A172 (cell line): ENCODE results near the gene TAF4B. TPM values are rescaled to one million over a fixed set of nuclear protein-coding genes. Genes with fewer than 3 reads are reported as not detected.
A peak's percentile ranks its signal among the peaks of the same experiment; 100 is the strongest.
"Not testable (repeated sequence)": the region's sequence is repeated elsewhere in the genome, so short reads cannot be mapped to it uniquely, and the experiment has no call there.

Source experiments
- DNase-seq: peaks from one replicate; pipeline ENCODE4 v3.0.0-alpha.2; 2015; ENCODE audit warnings: low spot score
- total RNA-seq: library from RNA; depleted of rRNA; stranded (reverse); fragments of >200 nt; shearing (Covaris generic); gene quantifications from 2 replicates; pipeline ENCODE4 v1.2.3, GENCODE V29; 2014

Gene TAF4B
- total RNA-seq, 1 experiment from 2014 or later = 2.7 TPM

- peak; percentile 59 for DNase-seq
Observed at GRCh38 chr18:26307161-26307773, 81.0 kb downstream of the TAF4B start.

- no peak for DNase-seq
Observed at GRCh38 chr18:26309281-26309680, 83.0 kb downstream of the TAF4B start.

GRCh38 chr18:26312199-26312598 is 86.0 kb downstream of the TAF4B start:
- no peak for DNase-seq

- peak; percentile 18 for DNase-seq
Observed at GRCh38 chr18:26317398-26317797, 91.2 kb downstream of the TAF4B start.

GRCh38 chr18:26320686-26321085 is 94.4 kb downstream of the TAF4B start:
- no peak for DNase-seq

- peak; percentile 39 for DNase-seq
Observed at GRCh38 chr18:26322890-26323653, 96.8 kb downstream of the TAF4B start.

GRCh38 chr18:26325771-26326170 is 99.5 kb downstream of the TAF4B start:
- DNase-seq = no peak

DNA sequence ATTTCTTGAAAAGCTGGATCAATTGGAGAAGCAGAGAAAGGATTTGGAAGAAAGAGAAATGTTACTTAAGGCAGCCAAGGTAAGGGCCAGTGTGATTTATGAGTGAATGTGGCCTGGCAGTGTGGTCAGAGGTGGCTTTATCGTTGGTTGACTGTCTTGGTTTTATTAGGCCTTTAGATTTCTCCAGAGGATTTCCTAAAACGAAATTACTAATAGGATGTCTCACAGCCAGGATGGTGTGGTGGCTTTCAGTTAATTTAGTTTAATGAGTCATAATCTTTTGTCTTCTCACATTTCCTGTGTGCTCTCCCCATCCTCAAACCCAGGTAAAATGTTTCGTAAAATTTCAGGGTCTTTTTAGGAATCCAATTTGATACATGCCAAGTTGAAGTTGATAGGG is 100.8 kb downstream of the TAF4B start:
- peak; percentile 75 for DNase-seq

- no peak for DNase-seq
Observed at GRCh38 chr18:26332991-26333390, 106.7 kb downstream of the TAF4B start.

- DNase-seq = no peak
Observed at GRCh38 chr18:26335156-26335555, 108.9 kb downstream of the TAF4B start.

GRCh38 chr18:26335571-26336487 is 109.6 kb downstream of the TAF4B start:
- no peak for DNase-seq

DNA sequence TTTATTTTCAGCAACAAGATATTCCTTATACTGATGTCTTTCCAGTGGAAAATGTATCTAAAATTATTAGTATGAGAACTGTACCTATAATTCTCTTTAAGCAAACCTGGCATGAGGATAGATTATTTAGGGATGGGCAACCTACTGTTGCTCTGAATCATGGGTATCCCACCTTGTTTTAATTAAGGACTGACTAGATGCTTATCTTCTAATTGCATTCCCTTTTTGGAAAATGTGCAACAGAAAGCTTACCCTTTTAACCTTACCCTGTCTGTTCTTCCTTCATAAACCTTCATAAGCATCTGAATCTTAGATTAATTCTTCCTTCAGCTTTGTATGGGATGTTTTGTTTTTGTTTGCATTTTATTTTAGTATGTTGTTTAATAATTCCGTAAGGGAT is 110.3 kb downstream of the TAF4B start:
- no peak for DNase-seq

DNA sequence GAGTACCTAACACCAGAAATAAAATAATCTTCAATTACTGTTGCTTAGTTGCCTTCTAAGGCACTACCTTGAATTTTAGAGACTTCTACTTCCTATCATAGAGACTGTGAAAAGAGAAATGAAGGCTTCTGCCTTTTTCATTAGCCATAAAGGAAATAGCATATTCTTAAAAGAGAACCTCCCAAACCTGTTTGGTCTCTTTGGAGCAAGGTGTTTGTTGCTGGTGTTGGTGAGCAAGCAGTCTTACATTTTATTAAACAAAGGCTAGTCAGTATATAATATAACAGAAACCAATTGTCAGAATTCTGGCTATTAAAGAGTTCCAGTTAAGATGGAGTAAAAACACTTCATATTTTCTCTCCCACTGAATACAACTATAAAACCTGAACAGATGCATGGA is 116.4 kb downstream of the TAF4B start:
- DNase-seq = no peak

DNA sequence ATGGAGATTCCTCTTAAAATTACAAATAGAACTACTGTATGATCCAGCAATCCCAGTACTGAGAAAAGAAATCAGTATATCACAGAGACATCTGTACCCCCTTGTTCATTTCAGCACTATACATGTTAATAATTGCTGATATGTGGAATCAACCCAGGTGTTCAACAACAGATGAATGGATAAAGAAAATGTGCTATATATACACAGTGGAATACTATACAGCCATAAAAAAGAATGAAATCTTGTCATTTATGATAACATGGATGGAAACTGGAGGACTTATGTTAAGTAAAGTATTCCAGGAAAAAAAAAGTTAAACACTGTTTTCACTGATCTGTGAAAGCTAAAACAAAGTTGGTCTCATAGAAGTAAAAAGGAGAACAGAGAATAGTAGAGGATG is 124.7 kb downstream of the TAF4B start:
- DNase-seq = no peak

DNA sequence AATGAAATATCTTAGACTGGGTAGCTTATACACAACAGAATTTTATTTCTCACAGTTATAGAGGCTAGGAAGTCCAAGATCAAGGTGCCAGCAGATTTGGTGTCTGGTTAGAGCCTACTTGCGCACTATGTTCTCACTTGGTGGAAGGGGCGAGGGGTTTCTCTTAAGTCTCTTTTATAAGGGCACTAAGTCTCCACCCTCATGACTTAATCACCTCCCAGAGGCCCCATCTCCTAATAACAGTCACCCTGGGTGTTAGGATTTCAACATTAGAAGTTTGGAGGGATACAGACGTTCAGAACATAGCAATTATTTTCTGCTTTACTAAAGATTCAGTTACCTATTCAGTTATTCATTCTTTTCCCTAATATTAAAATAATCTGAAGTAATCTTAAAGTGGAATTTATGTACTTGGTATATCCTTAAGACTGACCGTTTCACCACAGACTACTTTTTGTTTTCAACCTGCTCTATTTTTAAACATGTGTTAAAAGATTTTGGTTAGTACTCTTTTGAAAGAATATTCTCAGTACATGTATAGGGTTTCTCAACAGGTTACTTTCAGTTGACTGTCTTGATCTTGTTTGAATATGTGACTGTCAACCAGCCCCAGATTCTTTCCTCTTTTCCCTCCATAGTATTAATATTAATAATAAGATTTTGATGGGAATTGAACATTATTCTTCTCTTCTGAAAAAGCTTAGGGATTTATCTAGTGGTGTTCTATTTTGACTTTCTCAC is 130.0 kb downstream of the TAF4B start:
- DNase-seq = no peak

- no peak for DNase-seq
Observed at GRCh38 chr18:26357960-26358359, 131.7 kb downstream of the TAF4B start.

DNA sequence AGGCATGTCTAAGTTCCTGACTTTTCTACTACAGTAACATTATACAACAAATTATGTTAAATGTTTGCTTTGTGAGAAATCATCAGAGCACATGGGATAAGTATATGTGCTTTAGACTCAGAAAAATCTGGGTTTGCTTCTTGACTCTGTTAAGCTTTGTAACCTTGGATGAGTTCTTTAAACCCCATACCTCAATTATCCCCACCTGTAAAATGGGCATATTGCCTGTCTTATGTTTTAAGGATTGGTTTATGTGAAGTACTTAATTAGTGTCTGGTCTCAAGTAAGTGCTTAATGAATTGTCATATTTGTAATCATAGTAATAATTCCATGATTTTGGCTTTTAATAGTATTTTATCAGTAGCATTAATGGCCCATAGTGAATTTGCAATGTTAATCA is 135.8 kb downstream of the TAF4B start:
- DNase-seq = no peak

DNA sequence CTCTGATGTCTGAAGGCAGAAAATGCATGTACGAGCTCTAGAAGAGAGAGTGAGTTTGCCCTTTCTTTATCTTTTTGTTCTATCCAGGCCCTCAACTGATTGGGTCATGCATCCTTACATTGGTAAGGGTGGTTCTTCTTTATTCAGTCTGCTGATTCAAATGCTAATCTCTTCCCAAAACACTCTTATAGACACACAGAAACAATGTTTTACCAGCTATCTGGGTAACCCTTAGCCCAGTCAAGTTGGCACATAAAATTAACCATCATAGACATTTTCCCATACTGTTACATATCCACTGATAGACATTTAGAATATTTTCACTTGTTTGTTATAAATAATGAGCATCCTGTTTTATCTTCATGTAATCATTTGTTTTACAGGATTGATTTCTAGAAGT is 141.2 kb downstream of the TAF4B start:
- DNase-seq = no peak

GRCh38 chr18:26370037-26370436 is 143.8 kb downstream of the TAF4B start:
- no peak for DNase-seq

DNA sequence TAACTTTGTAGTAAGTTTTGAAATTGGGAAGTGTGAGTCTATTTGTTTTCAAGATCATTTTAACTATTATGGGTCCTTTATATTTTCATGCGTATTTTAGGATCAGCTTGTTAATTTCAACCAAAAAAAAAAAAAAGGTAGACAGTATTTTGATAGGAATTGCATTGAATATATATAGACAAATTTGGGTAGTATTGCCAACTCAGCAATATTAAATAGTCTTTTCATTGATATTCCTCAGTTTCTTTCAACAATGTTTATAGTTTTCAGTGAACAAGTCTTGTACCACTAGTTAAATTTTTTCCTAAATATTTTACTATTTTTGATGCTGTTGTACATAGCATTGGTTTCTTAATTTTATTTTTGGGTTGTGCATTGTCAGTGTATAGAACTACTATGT is 149.9 kb downstream of the TAF4B start:
- no peak for DNase-seq

DNA sequence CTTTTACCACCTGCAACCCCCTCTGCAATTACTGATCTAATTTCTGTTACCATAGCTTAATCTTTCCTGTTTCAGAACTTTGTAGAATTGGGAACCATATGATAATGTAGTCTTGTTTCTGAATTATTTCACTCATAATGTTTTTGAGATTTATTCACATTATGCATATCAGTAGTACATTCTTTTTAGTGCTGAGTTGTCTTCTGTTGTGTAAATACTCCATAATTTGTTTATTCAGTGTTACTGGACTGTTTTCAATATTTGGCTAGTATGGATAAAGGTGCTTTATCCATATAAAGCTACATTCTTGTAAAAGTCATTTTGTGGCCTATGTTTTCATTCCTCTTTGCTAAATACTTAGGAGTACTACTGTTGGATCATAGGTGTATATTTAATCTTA is 152.5 kb downstream of the TAF4B start:
- DNase-seq = no peak

DNA sequence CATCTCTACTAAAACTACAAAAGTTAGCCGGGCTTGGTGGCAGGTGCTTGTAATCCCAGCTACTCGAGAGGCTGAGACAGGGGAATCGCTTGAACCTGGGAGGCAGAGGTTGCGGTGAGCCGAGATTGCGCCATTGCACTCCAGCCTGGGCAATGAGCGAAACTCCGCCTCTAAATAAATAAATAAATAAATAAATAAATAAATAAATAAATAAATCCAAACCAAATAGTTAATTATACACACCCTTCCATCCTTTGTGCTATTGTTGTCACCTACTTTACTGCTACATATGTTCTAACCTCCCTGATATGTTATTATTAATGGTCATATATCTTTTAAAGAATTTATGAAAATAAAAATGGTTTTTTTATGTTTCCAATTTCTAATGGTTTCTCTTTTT is 155.3 kb downstream of the TAF4B start:
- not testable (repeated sequence) for DNase-seq
